HUES6 (cell line): Measurements from ENCODE around the gene NKAIN2.

Experiments
- H3K27ac ChIP-seq: 2 replicates; pipeline ENCODE4 v1.7.0; 2013; ENCODE audit warnings: low read depth, mild to moderate bottlenecking, low read length, inconsistent platforms
- H3K27me3 ChIP-seq: 2 replicates; pipeline ENCODE4 v1.6.1; 2013; ENCODE audit warnings: low read length; ENCODE audit not compliant: control insufficient read depth, insufficient read depth
- H3K36me3 ChIP-seq: 2 replicates; pipeline ENCODE4 v1.6.1; 2013; ENCODE audit warnings: low read length; ENCODE audit not compliant: control insufficient read depth, insufficient read depth
- H3K4me1 ChIP-seq: 2 replicates; pipeline ENCODE4 v1.6.1; 2013; ENCODE audit warnings: low read length; ENCODE audit not compliant: control insufficient read depth, insufficient read depth
- H3K4me3 ChIP-seq: 2 replicates; pipeline ENCODE4 v1.5.1; 2013; ENCODE audit warnings: low read depth, low read length
- H3K9ac ChIP-seq: one replicate; pipeline ENCODE4 v1.6.1; 2013; ENCODE audit warnings: mild to moderate bottlenecking, low read length
- H3K9me3 ChIP-seq: 2 replicates; pipeline ENCODE4 v1.6.1; 2013; ENCODE audit warnings: low read depth, low read length; ENCODE audit not compliant: control insufficient read depth, insufficient read depth

NKAIN2 gene

DNA sequence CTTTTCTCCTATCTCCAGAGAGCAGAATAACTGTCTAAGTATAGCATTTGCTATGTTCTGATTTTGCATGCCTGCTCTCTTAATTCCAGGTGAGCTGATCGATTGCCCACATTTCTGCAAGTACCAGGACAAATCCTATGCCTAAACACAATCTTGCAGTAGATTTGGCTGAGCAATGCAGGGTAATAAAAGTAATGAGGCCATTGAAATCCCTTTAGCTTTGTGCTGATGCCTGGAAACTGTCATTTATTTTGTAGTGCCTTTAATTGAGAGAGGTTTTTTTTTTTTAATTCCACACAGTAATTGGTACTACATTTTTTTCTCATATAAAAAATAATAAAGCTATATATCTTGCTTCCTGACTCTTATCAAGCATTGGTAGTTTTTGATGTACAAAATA, 252.3 kb downstream of the NKAIN2 start:
- Histone ChIP-seq H3K27me3 (no peaks in the 10 kb centered on the region), H3K4me3 (no peak overlapping the region), H3K4me1 (no peaks in the 10 kb centered on the region), H3K36me3 (no peaks in the 10 kb centered on the region), H3K27ac (no peak overlapping the region), H3K9me3 (no peaks in the 10 kb centered on the region), H3K9ac (no peak overlapping the region)

DNA sequence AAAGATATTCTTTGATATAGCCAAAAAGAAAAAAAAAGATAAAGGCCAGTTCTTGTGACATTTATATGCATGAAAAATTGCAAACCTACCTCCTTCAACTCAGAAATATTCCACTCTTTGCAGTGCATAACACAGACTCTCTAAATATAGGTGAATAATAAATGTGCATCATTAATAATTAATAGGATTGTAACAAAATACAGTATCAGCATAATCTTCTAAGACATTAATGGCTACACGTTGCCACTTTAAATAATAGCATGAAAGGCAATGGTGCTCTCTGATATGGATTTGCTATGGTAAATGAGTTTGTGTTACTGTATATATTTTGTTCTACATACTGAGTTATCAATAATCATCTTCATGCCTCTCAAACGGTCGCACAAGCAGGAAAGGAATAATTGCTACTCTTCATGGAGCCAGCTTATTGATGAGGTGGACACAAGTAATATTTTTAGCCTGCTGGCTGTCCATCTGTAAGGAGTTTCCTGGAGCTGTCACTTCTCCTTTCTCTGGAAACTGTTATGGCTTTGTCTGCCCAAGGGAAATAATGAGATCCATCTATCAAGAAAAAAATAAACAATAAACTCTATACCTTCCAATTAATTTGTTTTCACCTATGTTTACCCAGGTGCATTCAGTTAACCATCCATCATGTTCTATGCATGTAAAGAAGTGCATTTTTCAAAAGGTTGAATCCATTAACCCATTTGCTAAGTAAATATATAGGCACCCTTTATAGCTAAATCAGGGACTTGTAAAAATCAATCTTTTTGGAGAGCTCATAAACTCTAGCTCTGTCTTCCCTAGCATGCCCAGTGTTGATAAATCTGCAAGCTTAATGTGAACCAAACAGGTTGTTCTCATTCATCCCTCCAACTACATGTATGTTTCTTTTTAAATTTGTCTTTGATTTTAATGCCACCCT, 253.0 kb downstream of the NKAIN2 start:
- Histone ChIP-seq H3K27ac (no peak overlapping the region), H3K27me3 (no peaks in the 10 kb centered on the region), H3K9me3 (no peaks in the 10 kb centered on the region), H3K4me3 (no peak overlapping the region), H3K9ac (no peak overlapping the region), H3K36me3 (no peaks in the 10 kb centered on the region), H3K4me1 (no peaks in the 10 kb centered on the region)

DNA sequence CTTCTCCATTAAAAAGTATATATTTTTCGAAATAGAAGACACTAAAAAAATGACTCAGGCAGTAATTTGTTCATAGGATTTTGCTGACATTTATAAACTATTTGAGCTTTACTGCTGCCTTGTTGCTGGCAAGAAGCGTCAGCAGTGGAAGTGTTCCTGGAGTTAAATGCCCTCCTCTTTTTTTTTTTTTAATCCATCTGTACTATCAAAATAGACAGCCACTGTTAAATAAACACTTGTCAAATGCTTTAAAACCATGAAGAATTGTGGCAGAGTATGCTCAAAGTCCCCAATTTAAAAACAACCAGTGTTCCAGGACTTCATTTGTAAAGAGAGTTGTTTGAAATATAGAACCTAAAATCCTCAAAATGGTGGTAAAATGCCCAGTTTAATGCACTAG, 253.8 kb downstream of the NKAIN2 start:
- no peak overlapping the region for H3K9ac ChIP-seq
- H3K36me3 ChIP-seq, result no peaks in the 10 kb centered on the region
- H3K4me1 ChIP-seq, result no peaks in the 10 kb centered on the region
- no peaks in the 10 kb centered on the region for H3K27me3 ChIP-seq
- H3K27ac ChIP-seq, result no peak overlapping the region
- no peaks in the 10 kb centered on the region for H3K9me3 ChIP-seq
- H3K4me3 ChIP-seq, result no peak overlapping the region

DNA sequence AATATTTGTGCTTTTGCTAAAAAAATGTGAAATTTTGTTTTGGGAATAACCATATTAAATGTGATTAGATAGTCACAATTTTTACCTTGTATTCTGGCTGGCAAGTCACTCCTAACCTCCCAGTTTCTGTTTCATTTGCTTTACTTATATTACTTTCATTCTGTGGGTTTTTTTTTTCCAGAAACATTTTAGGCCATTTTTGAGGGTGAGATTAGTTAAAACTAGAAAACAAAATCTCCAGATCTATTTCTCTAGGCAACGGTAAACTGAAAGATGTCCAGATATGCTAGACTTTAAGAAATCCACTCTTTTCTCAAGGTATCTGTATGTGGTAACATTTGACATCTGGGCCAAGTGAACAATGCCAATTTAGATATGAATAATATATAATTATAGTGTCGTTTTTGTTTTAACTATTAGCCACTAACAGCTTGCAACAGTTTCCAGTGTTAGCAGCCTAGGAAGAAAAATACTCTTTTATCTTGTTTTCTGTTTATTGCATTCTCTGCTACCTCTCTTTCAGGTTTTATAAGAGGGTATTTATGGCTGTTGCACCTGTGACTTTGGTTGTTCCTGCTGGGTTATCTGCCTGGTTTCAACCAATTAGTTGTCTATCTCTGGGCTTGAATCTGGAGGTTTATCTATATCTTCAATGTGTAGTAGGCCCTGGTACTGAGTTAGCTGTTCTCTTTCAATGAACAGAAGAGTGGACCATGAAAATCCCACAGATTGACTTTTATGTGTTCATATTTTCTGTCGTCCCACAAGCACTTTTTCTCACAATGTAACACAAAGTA, 260.9 kb downstream of the NKAIN2 start:
- Histone ChIP-seq H3K9me3 (no peaks in the 10 kb centered on the region), H3K9ac (no peak overlapping the region), H3K4me1 (no peaks in the 10 kb centered on the region), H3K4me3 (no peak overlapping the region), H3K27me3 (no peaks in the 10 kb centered on the region), H3K36me3 (no peaks in the 10 kb centered on the region), H3K27ac (no peak overlapping the region)

DNA sequence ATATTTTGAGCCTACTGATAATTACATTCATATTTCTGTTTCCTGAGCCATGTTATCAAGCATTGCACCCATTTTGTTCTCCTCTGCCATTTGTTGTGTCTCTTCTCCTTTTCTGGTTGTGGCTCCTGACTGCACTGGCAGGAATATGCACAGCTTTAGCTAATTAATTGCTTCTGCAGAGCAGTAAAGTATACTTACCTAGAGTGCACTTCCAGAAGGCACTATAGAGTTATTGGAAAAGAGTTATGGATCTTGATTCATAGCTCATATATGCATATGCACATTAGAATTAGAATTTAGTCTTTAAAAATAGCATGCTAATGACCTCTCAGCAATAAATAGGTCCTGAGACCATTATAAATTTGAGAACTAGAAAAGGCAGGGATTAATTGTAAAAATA, 262.6 kb downstream of the NKAIN2 start:
- Histone ChIP-seq H3K27me3 (no peaks in the 10 kb centered on the region), H3K4me3 (no peak overlapping the region)

DNA sequence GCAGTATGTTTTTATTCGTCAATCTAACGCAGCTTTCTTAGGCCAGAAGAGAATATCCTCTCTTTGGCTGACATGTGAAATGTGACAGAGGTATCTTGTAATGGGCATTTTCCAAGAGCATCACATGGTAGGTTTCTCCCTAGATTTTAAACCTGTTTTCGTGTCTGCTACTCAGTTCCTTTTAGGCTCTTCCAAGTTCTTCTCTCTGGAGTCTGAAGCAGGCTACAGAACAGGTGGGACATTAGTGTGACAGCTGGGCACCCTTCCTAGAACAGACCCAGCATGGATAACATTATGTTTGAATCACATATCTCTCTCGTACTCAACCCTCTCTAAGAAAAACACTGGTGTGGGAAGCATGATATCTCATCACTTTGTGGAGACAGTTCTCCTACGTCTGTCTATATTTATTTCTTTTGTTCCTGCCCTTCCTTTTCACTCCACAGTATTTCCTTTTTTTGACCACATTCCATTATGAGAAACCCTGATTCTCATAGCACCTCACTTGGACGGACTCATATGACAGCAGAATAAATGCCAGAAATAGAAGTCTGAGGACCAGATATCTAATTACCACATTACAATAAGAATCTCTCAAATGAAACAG, 263.4 kb downstream of the NKAIN2 start:
- Histone ChIP-seq H3K9ac (no peak overlapping the region), H3K4me3 (no peak overlapping the region), H3K4me1 (no peaks in the 10 kb centered on the region)

More for the DNA sequence above, 262.6 kb downstream of the NKAIN2 start:
- no peaks in the 10 kb centered on the region for H3K9me3 ChIP-seq
- H3K36me3 ChIP-seq, result no peaks in the 10 kb centered on the region
- H3K9ac ChIP-seq, result no peak overlapping the region
- no peaks in the 10 kb centered on the region for H3K4me1 ChIP-seq
- H3K27ac ChIP-seq, result no peak overlapping the region

DNA sequence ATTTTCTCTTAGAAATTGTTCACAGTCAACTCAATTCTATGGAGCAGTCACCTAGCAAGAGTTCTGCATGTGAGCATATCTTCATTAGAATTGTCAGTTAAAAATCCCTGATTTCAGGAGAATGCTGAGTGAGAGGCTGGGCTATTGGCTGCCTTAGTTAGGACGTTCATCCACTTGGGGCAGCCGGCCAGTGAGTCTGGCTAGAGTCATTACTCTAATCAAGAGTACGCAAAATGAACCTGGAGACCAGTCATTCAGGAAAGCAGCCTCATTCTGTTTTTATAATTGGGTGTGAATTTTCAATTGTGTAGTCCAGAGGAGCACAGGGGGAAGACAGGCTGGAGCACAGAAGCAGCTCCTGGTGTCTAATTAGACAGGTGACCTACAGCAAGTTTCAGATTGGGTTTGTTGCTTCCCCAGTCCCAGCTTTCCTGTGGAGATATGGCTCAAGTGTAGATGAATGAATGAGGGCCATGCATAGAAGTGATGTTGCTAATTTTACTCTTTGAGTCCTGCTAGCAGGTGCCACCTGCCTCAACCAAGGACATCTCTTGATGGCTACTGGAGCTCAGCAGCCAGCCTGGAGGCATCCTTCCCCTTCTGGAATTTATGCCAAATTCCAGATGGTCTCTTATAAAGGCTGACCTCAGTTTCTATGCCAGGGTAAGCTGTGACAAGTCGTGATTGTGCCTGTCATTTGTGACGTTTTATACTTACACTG, 265.7 kb downstream of the NKAIN2 start:
- no peaks in the 10 kb centered on the region for H3K27me3 ChIP-seq
- H3K36me3 ChIP-seq, result no peaks in the 10 kb centered on the region
- no peak overlapping the region for H3K27ac ChIP-seq
- peaks cover 16% of the 10 kb centered on the region for H3K4me1 ChIP-seq
- H3K9ac ChIP-seq, result no peak overlapping the region
- no peaks in the 10 kb centered on the region for H3K9me3 ChIP-seq
- H3K4me3 ChIP-seq, result no peak overlapping the region

More for the DNA sequence above, 263.4 kb downstream of the NKAIN2 start:
- H3K9me3 ChIP-seq, result no peaks in the 10 kb centered on the region
- H3K27ac ChIP-seq, result no peak overlapping the region
- H3K36me3 ChIP-seq, result no peaks in the 10 kb centered on the region
- no peaks in the 10 kb centered on the region for H3K27me3 ChIP-seq

DNA sequence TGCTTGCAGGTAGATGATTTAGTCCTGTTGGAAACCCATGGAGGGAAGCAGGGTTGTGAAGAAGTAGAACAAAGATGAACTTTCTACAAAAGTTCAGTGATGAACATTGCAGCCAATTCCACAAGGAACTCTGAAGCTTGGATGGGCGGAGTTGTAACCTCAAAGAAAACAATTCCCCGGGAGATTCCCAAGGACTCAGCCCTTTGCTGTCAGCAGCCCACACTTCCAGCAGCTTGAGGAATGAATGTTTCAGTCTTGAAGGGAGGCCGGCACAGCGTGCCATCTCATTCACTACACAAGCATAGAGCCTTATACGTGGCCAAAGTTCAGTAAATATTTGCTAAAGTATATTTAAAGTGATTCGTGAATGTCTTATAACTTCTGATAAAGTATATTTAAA, 269.4 kb downstream of the NKAIN2 start:
- Histone ChIP-seq H3K4me1 (peaks cover 18% of the 10 kb centered on the region), H3K27me3 (no peaks in the 10 kb centered on the region), H3K9me3 (no peaks in the 10 kb centered on the region), H3K27ac (no peak overlapping the region), H3K4me3 (no peak overlapping the region), H3K36me3 (no peaks in the 10 kb centered on the region), H3K9ac (no peak overlapping the region)

DNA sequence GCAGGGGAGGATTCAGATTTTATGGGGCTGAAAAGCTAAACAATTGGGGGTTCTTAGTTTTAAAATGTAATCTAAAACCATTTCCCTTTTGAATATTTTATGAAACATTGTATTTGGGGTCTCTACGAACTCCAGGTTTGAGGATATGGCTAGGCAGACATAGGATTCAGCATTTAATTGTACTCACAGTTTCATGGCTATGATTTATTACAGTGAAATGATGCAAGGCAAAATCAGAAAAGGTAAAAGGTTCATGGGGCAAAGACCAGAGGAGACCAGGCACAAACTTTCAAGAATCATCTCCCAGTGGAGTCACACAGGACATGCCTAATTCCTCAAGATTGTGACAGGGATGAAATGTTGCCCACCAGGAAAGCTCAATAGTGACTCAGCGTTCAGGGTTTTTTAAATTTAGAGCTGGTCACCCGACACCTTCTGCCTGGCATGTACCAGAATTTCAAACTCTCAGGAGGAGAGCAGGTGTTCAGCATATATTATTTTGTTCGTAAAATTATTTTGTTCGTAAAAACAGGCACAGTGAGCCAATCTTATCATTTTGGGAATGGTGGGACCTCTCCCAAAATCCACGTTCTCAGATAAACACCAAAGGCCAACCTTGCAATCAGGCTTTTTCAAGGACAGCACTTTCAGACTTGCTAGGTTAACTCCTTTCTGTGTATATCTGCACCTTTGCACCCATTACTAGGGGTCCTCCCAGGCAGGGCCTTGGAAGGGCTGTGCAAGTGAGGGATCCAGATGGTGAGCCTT, 270.3 kb downstream of the NKAIN2 start:
- H3K36me3 ChIP-seq, result no peaks in the 10 kb centered on the region
- no peak overlapping the region for H3K9ac ChIP-seq
- no peak overlapping the region for H3K27ac ChIP-seq
- peaks cover 18% of the 10 kb centered on the region for H3K4me1 ChIP-seq
- H3K4me3 ChIP-seq, result no peak overlapping the region
- no peaks in the 10 kb centered on the region for H3K27me3 ChIP-seq
- no peaks in the 10 kb centered on the region for H3K9me3 ChIP-seq

DNA sequence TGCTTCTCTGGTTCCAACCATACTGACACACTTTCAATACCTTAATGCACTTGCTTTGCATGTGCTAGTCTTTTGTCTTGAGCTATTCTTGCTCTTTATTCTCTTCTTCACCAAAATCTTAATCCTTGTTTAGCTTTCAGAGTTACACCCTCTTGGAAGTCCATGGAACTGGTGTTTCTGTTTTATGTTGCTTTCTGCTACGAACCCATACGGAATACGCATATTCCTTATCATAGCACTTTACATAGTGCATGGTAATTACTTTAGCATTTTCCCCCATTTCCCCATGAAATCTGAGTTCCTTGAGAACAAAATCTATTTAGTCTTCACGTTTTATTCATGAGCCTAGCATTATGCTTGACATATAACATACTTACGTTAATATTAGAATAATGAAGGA, 270.9 kb downstream of the NKAIN2 start:
- Histone ChIP-seq H3K4me3 (no peak overlapping the region), H3K36me3 (no peaks in the 10 kb centered on the region), H3K9me3 (no peaks in the 10 kb centered on the region), H3K4me1 (peaks cover 18% of the 10 kb centered on the region), H3K27ac (no peak overlapping the region), H3K27me3 (no peaks in the 10 kb centered on the region), H3K9ac (no peak overlapping the region)
